GM19468 (cell line): Measurements from ENCODE around the gene SNORC.

Experiments
- ATAC-seq: cut with Tn5 transposase; IDR thresholded peaks from one replicate; pipeline ENCODE4 v1.9.1; 2021; ENCODE audit warnings: mild to moderate bottlenecking, moderate library complexity, moderate number of reproducible peaks; ENCODE audit not compliant: unreplicated experiment; ENCODE audit errors: extremely low read depth

The SNORC gene

GRCh38 chr2:232866104-232866503 is 4.0 kb upstream of the SNORC start:
- ATAC-seq = no peak

GRCh38 chr2:232869138-232870017 is 686 bp upstream of the SNORC start:
- no peak for ATAC-seq

DNA sequence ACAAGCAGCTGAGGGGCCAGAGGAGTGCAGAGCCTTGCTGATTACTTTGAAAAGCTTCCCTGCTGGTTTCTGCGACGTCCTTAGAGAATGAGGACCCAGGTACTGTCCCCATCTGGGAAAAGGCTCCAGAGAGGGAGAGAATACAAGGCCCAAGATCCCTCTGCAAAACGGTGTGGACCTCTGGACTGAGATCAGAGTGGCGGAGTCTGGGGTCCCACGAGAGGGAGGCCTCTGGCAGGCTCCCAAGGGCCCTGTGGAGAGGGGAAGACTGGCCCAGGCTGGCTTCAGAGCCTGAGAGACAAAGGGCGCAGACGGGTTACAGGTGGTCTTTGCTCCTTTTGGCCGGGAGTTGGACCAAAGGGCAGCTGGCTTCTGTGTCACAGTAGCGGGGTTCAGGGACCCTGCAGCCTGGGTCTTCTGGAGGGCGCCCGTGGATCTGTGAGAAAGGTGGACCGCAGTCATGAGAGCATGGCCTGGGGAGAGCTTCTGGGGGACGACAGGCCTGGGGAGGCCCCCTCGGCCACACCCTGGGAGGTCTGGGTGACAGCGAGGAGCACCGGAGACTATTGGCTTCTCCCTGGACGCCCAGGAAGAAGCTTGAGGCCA is 805 bp downstream of the SNORC start:
- no peak for ATAC-seq

- no peak for ATAC-seq
These were observed 1.4 kb downstream of the SNORC start for GRCh38 chr2:232871418-232871834.

DNA sequence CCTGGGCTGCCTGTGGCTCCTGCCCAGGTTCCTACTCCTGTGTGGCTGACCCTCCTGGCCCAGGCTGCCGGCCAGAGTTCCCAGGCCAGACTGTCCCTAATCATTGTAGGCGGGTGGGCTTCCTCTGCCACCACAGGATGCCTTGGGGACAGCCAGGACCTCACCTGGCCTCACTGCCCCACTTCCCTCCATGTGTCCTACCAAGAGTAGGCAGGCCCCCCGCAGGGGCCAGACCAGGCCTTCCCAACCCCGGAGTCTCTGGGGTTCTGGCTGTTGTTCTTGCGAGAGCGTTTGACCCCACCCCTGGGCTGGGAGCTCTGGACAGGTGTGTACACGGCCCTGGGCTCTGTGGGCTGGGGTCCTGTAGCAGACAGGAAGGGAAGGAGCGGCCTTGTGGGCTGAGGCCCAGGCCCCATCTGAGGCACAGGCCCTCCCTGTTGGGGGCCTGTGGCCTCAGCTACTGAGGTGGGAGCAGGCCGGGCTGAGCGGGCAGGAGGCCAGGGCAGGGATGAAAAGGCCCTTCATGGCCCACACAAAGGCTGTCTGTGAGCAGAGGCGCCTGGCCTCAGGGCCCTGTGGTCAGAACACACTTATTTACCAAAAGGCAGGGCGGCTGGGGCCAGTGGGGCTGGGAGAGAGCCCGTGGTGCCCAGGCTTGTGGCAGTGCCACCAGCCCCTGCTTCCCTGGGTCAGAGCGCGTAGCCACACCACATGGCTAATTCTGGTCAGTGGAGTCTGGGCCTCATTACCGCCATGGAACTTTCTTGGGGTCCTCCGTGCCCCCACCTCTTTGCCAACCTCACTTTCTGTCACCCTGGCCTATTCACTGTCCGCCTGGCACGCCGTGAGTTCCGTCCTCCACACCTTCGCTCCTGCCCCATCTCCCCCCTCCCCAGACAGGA is 2.0 kb downstream of the SNORC start:
- ATAC-seq = no peak

GRCh38 chr2:232872826-232873225 is 2.8 kb downstream of the SNORC start:
- no peak for ATAC-seq

DNA sequence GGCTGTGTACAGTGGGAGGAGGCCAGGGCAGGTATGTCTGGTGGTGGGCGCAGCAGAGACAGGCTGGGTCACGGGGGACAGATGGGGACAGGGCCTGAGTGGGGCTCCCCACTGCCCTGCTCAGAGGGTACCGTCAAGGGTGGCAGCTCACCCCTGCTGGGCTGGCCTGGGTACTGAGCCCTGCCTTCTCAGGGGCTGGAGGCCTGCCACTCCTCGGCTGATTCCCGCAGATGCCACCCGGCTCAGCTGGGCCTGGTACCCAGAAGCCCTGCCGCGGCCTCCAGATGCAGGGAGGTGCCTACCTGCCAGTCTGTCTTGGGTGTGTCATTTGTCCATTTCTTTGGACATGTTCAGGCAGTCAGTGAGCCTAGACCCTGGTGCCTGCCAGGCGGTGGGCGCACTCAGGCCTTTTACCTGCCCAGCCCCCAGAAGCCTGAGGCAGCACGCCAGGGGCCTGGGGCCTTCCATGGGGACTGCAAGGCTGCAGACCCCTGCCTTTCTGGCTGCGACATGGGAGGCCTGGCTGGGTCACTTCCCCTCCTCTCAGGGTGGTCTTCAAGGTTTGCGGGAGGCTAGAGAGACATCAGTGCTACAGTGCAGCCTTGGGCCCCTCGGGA is 3.3 kb downstream of the SNORC start:
- no peak for ATAC-seq

GRCh38 chr2:232873909-232874641 is 4.0 kb downstream of the SNORC start:
- ATAC-seq = no peak

GRCh38 chr2:232874677-232875223 is 4.7 kb downstream of the SNORC start:
- no peak for ATAC-seq

- ATAC-seq = no peak
These were observed 5.4 kb downstream of the SNORC start for GRCh38 chr2:232875256-232876121.

- no peak for ATAC-seq
These were observed 6.3 kb downstream of the SNORC start for GRCh38 chr2:232876161-232876977.

DNA sequence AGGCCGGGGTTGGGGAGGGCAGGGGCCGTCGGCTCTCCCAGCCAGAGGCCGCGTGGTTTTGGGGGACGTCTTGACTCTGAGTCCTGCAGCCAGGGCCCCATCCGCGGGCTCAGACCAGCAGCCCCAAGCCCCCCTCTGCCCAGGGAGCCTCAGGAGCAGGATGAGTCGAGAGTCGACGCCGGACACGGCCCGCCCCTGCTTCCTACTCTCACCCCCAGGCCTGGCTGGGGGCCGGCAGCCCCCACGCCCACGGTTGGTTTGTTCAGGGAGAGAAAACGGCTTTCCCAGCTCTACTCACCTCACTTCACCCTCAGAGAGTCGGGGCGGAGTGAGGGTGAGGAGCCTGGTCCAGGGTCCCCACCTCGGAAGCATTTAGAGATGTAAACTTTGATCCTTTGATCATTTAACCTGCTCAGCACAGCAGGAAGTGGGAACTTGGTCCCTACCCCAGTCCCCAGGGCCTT is 6.9 kb downstream of the SNORC start:
- ATAC-seq = no peak

DNA sequence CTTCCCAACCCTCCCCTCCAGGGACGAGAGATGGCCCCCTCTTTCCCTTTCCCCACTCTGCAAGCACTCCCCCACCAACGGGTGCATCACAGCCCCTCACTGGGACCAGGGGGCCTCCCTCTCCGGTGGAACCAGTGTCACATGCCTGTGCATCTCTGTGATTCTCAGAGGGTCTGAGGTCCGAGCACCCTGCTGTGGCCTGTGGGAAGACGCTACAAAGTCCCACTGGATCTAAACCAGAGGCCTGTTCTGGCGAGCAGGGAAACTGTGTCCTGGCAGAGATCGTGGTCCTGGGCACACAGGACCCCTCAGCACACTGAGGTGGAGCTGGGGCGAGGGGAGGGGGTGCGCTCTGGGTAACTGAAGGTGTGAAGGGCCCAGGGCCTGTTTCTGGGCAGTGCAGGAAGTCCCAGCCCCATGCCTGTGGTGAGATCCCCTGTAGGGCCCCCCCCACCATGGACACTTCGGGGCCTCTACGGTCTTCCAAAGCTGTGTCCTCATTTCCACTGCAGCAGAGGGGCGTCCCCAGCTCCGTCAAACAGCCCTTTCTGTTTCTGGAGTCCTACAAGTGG is 8.0 kb downstream of the SNORC start:
- ATAC-seq = no peak

GRCh38 chr2:232878855-232879617 is 9.0 kb downstream of the SNORC start:
- no peak for ATAC-seq

GRCh38 chr2:232879618-232880494 is 9.8 kb downstream of the SNORC start:
- no peak for ATAC-seq
